T-helper 1 cell treated with Interleukin-12 subunit alpha and Interleukin-12 subunit beta and Interleukin-4 antibody, amounts not matched to agents 30 ng/mL and 1 ng/mL, for 36 hours (primary cell): ENCODE results near the gene SNRNP70. TPM values are rescaled to one million over a fixed set of nuclear protein-coding genes. Genes with fewer than 3 reads are reported as not detected.

Experiments used
- intact Hi-C: fragments of 100-400 bp; cut with micrococcal nuclease; formaldehyde crosslinking; loops from one replicate; pipeline ENCODE4 v1.15.1; 2024
- total RNA-seq: library from RNA; stranded (reverse); gene quantifications from 2 replicates; pipeline ENCODE4 v1.2.3, GENCODE V29; 2022

The SNRNP70 gene
- total RNA-seq, 1 donor from 2014 or later, result 233 TPM

GRCh38 chr19:49064029-49064629 lies 21.1 kb upstream of the SNRNP70 start:
- intact Hi-C loops, result no loop called here

GRCh38 chr19:49064768-49065611 lies 20.3 kb upstream of the SNRNP70 start, which contains the start of gene NTF4:
Gene NTF4, minus strand, starts transcription at chr19:49064818. Its CDS starts 2,821 bp downstream, at chr19:49061997.
- intact Hi-C loops, result no loop called here

- intact Hi-C loops, result no loop called here
These were observed 19.2 kb upstream of the SNRNP70 start for GRCh38 chr19:49065905-49066512.

GRCh38 chr19:49067554-49067953 lies 17.7 kb upstream of the SNRNP70 start:
- intact Hi-C loops, result no loop called here

GRCh38 chr19:49069026-49069425 lies 16.2 kb upstream of the SNRNP70 start:
- intact Hi-C loops, result no loop called here

GRCh38 chr19:49070416-49070815 lies 14.8 kb upstream of the SNRNP70 start:
- intact Hi-C loops, result no loop called here

- intact Hi-C loops, result no loop called here
These were observed 13.2 kb upstream of the SNRNP70 start for GRCh38 chr19:49071860-49072547.

GRCh38 chr19:49073514-49074378 lies 11.5 kb upstream of the SNRNP70 start:
- intact Hi-C loops, result no loop called here

GRCh38 chr19:49074869-49075268 lies 10.4 kb upstream of the SNRNP70 start:
- intact Hi-C loops, result loop anchor here (1.0 kb wide), 1 partner anchor 70 kb away; no protein-coding TSS in a partner anchor

GRCh38 chr19:49080392-49080791 lies 4.9 kb upstream of the SNRNP70 start:
- intact Hi-C loops, result no loop called here

- intact Hi-C loops, result no loop called here
These were observed 4.0 kb upstream of the SNRNP70 start for GRCh38 chr19:49081273-49081672.

- intact Hi-C loops, result loop anchor here (1.0 to 5.0 kb wide), 11 partner anchors 13 to 783 kb away; partner anchors contain the start of genes C19orf73, CYTH2, FUZ and GYS1
These were observed 838 bp upstream of the SNRNP70 start for GRCh38 chr19:49084206-49085019.

- intact Hi-C loops, result loop anchor here (1.0 to 5.0 kb wide), 11 partner anchors 11 to 781 kb away; partner anchors contain the start of genes C19orf73, CYTH2, FUZ and GYS1
These were observed 599 bp downstream of the SNRNP70 start for GRCh38 chr19:49085868-49086232.

GRCh38 chr19:49086296-49086695 lies 1.0 kb downstream of the SNRNP70 start:
- intact Hi-C loops, result loop anchor here (5.0 kb wide), 1 partner anchor 781 kb away; the partner anchor contains the start of gene PNKP

GRCh38 chr19:49091391-49092038 lies 6.3 kb downstream of the SNRNP70 start:
- intact Hi-C loops, result no loop called here

- intact Hi-C loops, result no loop called here
These were observed 7.4 kb downstream of the SNRNP70 start for GRCh38 chr19:49092686-49093085.

- intact Hi-C loops, result no loop called here
These were observed 9.5 kb downstream of the SNRNP70 start for GRCh38 chr19:49094505-49095482.
